Large intestine (tissue), 3 donors: ENCODE results near the gene CFAP221. TPM values are rescaled to one million over a fixed set of nuclear protein-coding genes. Genes with fewer than 3 reads are reported as not detected.

Source experiments
- DNase-seq, 2 donors: peaks; one replicate each; pipeline versions ENCODE4 v3.0.0 to v3.0.0-alpha.2; 2013
- H3K27ac ChIP-seq: one replicate; pipeline ENCODE4 v1.5.1; 2013; ENCODE audit warnings: low read length
- H3K27me3 ChIP-seq: 2 replicates; pipeline ENCODE4 v1.6.1; 2013; ENCODE audit warnings: low read length; ENCODE audit not compliant: control insufficient read depth, insufficient read depth
- H3K36me3 ChIP-seq: 2 replicates; pipeline ENCODE4 v1.6.1; 2013; ENCODE audit warnings: low read length; ENCODE audit not compliant: control insufficient read depth, insufficient read depth
- H3K4me1 ChIP-seq: one replicate; pipeline ENCODE4 v1.6.1; 2013; ENCODE audit warnings: low read length; ENCODE audit not compliant: control insufficient read depth, insufficient read depth
- H3K4me3 ChIP-seq: one replicate; pipeline ENCODE4 v1.5.1; 2013; ENCODE audit warnings: low read length
- H3K9me3 ChIP-seq: one replicate; pipeline ENCODE4 v1.6.1; 2013; ENCODE audit warnings: mild to moderate bottlenecking, low read depth, low read length, moderate library complexity; ENCODE audit not compliant: control insufficient read depth
- WGBS: methylation state at CpG from one replicate; pipeline ENCODE4 v1.1.5; 2013; ENCODE audit warnings: low lambda C conversion rate; ENCODE audit not compliant: insufficient coverage; 5-methylcytosine and 5-hydroxymethylcytosine counted together
- polyA plus RNA-seq: library from polyadenylated mRNA; unstranded; fragments of 120-200 nt; gene quantifications from one replicate; pipeline ENCODE4 v1.2.1, GENCODE V29; 2013

CFAP221 gene
- polyA plus RNA-seq, 1 donor = 28.5 TPM

DNA sequence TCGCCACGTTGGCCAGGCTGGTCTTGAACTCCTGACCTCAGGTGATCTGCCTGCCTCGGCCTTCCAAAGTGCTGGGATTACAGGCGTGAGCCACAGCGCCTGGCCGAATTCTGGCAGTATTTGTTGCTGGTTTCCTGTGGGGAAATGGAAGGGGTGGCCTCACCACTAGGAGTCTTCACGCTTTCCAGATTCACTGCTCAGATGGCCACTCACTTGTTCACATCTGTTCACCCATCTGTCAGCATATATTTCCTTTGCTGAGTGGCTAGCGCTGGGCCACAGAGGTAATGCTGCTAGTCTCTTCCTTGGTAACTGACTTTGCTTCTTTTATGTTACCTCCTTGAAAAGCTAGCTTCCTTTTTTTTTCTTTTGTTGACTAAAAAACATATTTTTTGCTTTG is 162.0 kb downstream of the CFAP221 start:
- H3K4me3 ChIP-seq = no peak overlapping the region
- 58% methylated on average over 3 of the region's 8 CpGs for WGBS
- no peaks in the 10 kb centered on the region for H3K27me3 ChIP-seq

More for the DNA sequence above, 162.0 kb downstream of the CFAP221 start:
- Histone ChIP-seq H3K9me3 (no peaks in the 10 kb centered on the region), H3K27ac (no peak overlapping the region), H3K4me1 (no peaks in the 10 kb centered on the region), H3K36me3 (no peaks in the 10 kb centered on the region)
- no peak for DNase-seq

Other genes with a start within 250 kb of the CFAP221 start
- gene C2orf76, start 177.6 kb upstream of the CFAP221 start, polyA plus RNA-seq = 11.9 TPM
- gene DBI, start 177.5 kb upstream of the CFAP221 start, polyA plus RNA-seq = 377 TPM
- 70.7 TPM for gene TMEM37, start 112.6 kb upstream of the CFAP221 start, polyA plus RNA-seq
- 62.9 TPM for gene SCTR, start 20.0 kb upstream of the CFAP221 start, polyA plus RNA-seq
- gene TMEM177, start 134.8 kb downstream of the CFAP221 start, polyA plus RNA-seq = 32.0 TPM
- 13.3 TPM for gene PTPN4, start 215.5 kb downstream of the CFAP221 start, polyA plus RNA-seq